PC-3 (cell line): ENCODE data around the gene KLHL30.

Source experiments
- EZH2 ChIP-seq: fragments of 300-600 bp; sonication (generic); IDR thresholded peaks from one replicate; pipeline ENCODE4 v1.6.1; 2017; ENCODE audit warnings: antibody characterized with exemption, mild to moderate bottlenecking, low read length; ENCODE audit not compliant: unreplicated experiment
- EZH2phosphoT487 ChIP-seq: fragments of 300-600 bp; sonication (generic); IDR thresholded peaks from 2 replicates; pipeline ENCODE4 v1.6.1; 2018; ENCODE audit warnings: mild to moderate bottlenecking, antibody characterized with exemption, low read length, borderline replicate concordance
- TF ChIP-seq, protein P1 (sequence below): fragments of 300-600 bp; sonication (generic); conservative IDR thresholded peaks from 2 replicates; pipeline ENCODE4 v1.5.1; 2017; ENCODE audit warnings: antibody characterized with exemption, low read depth, mild to moderate bottlenecking, low read length

DNA sequence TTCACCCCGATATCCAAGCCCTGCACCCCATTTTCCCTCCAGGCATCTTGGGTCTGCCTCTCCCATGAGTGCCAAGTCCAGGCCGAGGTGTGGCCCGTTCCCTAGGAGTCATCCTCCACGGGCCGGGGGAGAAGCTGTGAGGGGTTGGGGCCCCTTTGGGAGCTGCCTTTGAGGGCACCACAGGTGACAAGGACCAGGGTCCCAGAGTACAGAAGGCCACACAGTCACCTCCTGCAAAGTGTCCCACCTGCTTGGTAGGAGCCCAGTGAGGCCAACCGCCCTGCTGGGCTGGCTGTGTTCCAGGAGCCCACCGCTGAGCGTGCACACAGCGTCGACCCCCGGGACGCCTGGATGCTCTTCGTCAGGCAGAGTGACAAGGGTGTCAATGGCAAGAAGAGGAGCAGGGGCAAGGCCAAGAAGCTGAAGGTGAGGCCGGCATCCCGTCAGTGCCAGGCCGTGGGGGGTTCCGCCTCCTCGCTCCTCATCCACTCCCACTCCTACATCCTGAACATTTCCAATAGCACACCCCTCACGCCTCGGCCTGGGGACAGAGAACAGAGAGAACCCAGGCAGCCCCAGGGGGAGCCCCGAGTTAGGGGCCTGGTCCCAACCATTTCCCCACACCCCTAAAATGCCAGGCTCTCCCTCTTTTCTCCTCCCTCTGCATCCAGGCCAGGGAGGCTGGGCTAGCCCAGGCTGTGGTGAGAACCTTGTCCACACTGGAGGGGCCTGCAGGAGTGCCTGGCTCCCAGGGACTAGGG lies 23.0 kb downstream of the KLHL30 start:
- TF ChIP-seq, protein P1, sequence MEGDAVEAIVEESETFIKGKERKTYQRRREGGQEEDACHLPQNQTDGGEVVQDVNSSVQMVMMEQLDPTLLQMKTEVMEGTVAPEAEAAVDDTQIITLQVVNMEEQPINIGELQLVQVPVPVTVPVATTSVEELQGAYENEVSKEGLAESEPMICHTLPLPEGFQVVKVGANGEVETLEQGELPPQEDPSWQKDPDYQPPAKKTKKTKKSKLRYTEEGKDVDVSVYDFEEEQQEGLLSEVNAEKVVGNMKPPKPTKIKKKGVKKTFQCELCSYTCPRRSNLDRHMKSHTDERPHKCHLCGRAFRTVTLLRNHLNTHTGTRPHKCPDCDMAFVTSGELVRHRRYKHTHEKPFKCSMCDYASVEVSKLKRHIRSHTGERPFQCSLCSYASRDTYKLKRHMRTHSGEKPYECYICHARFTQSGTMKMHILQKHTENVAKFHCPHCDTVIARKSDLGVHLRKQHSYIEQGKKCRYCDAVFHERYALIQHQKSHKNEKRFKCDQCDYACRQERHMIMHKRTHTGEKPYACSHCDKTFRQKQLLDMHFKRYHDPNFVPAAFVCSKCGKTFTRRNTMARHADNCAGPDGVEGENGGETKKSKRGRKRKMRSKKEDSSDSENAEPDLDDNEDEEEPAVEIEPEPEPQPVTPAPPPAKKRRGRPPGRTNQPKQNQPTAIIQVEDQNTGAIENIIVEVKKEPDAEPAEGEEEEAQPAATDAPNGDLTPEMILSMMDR = no peak
- no peak for TF ChIP-seq EZH2
- no peak for TF ChIP-seq EZH2phosphoT487
